ENCODE data around the gene RPP30. TPM values are rescaled to one million over a fixed set of nuclear protein-coding genes. Genes with fewer than 3 reads are reported as not detected.

RPP30 gene
- total and polyA plus RNA-seq, 2 of the 13 experiments (the other 11 are each of a cell fraction or from before 2014, with no cell fraction given): 27.1 to 65.0 TPM

- Histone ChIP-seq H2AFZ (ENCODE audit: low read length) (no peak overlapping the region), H3K9ac (ENCODE audit: insufficient read depth, low read depth, low read length) (no peak overlapping the region), H3K9me3 (ENCODE audit: low read length) (no peaks in the 10 kb centered on the region), H3K36me3 (replicated peaks in 1 of 2; ENCODE audit: control insufficient read depth in 1 of 2, insufficient read depth in 2 of 2, low read length in 2 of 2) (no peaks in the 10 kb centered on the region), H3K4me1 (ENCODE audit: insufficient read depth, low read length) (peaks cover 44% of the 10 kb centered on the region), H3K27ac (ENCODE audit: extremely low read length, insufficient read depth, low read length) (no peak overlapping the region), H3K4me3 (replicated peaks in 1 of 3; ENCODE audit: insufficient read depth in 1 of 3, low read depth in 2 of 3, low read length in 3 of 3) (no peak overlapping the region), H3K4me2 (ENCODE audit: low read depth, low read length) (no peak overlapping the region), H3K27me3 (ENCODE audit: control insufficient read depth in 1 of 2, insufficient read depth in 2 of 2, low read length in 2 of 2) (no peaks in the 10 kb centered on the region), H3K79me2 (ENCODE audit: insufficient read depth, low read length) (no peaks in the 10 kb centered on the region), H4K20me1 (ENCODE audit: insufficient read depth, low read length) (no peaks in the 10 kb centered on the region)
- ATAC-seq (no peak), FAIRE-seq (no peak), DNase-seq (ENCODE audit: low spot score) (no peak)
- BruUV-seq (replicated peaks): no TSS peak
- ChIA-PET CTCF (ENCODE audit: low intra/inter-chr PET ratio, low total read pairs) (no interaction called here), POLR2A (no interaction called here)
- intact Hi-C loops (cut with micrococcal nuclease; ENCODE audit: unreplicated experiment) (loop anchor here (5.0 kb wide), 1 partner anchor 298 kb away; the partner anchor contains the start of gene PCGF5), in situ Hi-C loops (cut with HindIII; ENCODE audit: extremely low pct_ligation_motif_present, low pct_unique_long_range_greater_than_20kb) (no loop called here)
- 100% methylated on average over 3 of the region's 3 CpGs for WGBS (ENCODE audit: low lambda C conversion rate)
- TF ChIP-seq ZSCAN22 (CRISPR knock-in tag; IDR thresholded peaks at IDR 0.05) (no peak), ZFP37 (CRISPR knock-in tag; IDR thresholded peaks at IDR 0.05; ENCODE audit: borderline replicate concordance) (no peak), ZNF484 (CRISPR knock-in tag; IDR thresholded peaks at IDR 0.05; ENCODE audit: borderline replicate concordance, low read depth) (no peak), ISL2 (CRISPR knock-in tag; IDR thresholded peaks at IDR 0.05) (no peak), ZSCAN31 (CRISPR knock-in tag; IDR thresholded peaks at IDR 0.05; ENCODE audit: low read depth) (no peak), RXRA (CRISPR knock-in tag; IDR thresholded peaks at IDR 0.05) (no peak), CC2D1A (CRISPR knock-in tag; IDR thresholded peaks at IDR 0.05) (no peak), ZNF777 (CRISPR knock-in tag; IDR thresholded peaks at IDR 0.05) (no peak), ZNF496 (CRISPR knock-in tag; IDR thresholded peaks at IDR 0.05; ENCODE audit: insufficient replicate concordance) (no peak), ZNF562 (CRISPR knock-in tag; IDR thresholded peaks at IDR 0.05; ENCODE audit: borderline replicate concordance) (no peak), ZNF383 (CRISPR knock-in tag; IDR thresholded peaks at IDR 0.05; ENCODE audit: borderline replicate concordance) (no peak), ZNF460 (CRISPR knock-in tag; IDR thresholded peaks at IDR 0.05; ENCODE audit: borderline replicate concordance) (no peak), RAD51 (IDR thresholded peaks at IDR 0.05; ENCODE audit: borderline replicate concordance) (no peak), ZNF782 (CRISPR knock-in tag; IDR thresholded peaks at IDR 0.05; ENCODE audit: borderline replicate concordance) (no peak), CENPT (CRISPR knock-in tag; IDR thresholded peaks at IDR 0.05; ENCODE audit: low read depth) (no peak), ZFP36L1 (CRISPR knock-in tag; IDR thresholded peaks at IDR 0.05) (no peak), ZEB1 (IDR thresholded peaks at IDR 0.05; ENCODE audit: insufficient replicate concordance, low read depth) (no peak)
- TF ChIP-seq, protein P1, sequence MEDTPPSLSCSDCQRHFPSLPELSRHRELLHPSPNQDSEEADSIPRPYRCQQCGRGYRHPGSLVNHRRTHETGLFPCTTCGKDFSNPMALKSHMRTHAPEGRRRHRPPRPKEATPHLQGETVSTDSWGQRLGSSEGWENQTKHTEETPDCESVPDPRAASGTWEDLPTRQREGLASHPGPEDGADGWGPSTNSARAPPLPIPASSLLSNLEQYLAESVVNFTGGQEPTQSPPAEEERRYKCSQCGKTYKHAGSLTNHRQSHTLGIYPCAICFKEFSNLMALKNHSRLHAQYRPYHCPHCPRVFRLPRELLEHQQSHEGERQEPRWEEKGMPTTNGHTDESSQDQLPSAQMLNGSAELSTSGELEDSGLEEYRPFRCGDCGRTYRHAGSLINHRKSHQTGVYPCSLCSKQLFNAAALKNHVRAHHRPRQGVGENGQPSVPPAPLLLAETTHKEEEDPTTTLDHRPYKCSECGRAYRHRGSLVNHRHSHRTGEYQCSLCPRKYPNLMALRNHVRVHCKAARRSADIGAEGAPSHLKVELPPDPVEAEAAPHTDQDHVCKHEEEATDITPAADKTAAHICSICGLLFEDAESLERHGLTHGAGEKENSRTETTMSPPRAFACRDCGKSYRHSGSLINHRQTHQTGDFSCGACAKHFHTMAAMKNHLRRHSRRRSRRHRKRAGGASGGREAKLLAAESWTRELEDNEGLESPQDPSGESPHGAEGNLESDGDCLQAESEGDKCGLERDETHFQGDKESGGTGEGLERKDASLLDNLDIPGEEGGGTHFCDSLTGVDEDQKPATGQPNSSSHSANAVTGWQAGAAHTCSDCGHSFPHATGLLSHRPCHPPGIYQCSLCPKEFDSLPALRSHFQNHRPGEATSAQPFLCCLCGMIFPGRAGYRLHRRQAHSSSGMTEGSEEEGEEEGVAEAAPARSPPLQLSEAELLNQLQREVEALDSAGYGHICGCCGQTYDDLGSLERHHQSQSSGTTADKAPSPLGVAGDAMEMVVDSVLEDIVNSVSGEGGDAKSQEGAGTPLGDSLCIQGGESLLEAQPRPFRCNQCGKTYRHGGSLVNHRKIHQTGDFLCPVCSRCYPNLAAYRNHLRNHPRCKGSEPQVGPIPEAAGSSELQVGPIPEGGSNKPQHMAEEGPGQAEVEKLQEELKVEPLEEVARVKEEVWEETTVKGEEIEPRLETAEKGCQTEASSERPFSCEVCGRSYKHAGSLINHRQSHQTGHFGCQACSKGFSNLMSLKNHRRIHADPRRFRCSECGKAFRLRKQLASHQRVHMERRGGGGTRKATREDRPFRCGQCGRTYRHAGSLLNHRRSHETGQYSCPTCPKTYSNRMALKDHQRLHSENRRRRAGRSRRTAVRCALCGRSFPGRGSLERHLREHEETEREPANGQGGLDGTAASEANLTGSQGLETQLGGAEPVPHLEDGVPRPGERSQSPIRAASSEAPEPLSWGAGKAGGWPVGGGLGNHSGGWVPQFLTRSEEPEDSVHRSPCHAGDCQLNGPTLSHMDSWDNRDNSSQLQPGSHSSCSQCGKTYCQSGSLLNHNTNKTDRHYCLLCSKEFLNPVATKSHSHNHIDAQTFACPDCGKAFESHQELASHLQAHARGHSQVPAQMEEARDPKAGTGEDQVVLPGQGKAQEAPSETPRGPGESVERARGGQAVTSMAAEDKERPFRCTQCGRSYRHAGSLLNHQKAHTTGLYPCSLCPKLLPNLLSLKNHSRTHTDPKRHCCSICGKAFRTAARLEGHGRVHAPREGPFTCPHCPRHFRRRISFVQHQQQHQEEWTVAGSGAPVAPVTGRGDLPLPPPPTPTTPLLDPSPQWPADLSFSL (CRISPR knock-in tag; IDR thresholded peaks at IDR 0.05): no peak
- TF ChIP-seq, protein P2, sequence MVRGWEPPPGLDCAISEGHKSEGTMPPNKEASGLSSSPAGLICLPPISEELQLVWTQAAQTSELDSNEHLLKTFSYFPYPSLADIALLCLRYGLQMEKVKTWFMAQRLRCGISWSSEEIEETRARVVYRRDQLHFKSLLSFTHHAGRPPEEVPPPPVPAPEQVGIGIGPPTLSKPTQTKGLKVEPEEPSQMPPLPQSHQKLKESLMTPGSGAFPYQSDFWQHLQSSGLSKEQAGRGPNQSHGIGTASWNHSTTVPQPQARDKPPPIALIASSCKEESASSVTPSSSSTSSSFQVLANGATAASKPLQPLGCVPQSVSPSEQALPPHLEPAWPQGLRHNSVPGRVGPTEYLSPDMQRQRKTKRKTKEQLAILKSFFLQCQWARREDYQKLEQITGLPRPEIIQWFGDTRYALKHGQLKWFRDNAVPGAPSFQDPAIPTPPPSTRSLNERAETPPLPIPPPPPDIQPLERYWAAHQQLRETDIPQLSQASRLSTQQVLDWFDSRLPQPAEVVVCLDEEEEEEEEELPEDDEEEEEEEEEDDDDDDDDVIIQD (CRISPR knock-in tag; IDR thresholded peaks at IDR 0.05; ENCODE audit: low read depth): no peak
Observed at GRCh38 chr10:90924552-90924951, 52.8 kb downstream of the RPP30 start.

Data from HepG2 (cell line).